Stimulated activated naive CD4-positive, alpha-beta T cell treated with Interleukin-2 at 50 U/mL for 16 hours (primary cell): ENCODE data around the gene WDR41.

Experiments used
- DNase-seq: peaks from one replicate; lab custom pipeline; 2025; lab: John Stamatoyannopoulos, UW

WDR41 gene

GRCh38 chr5:77444356-77444755 is 47.8 kb downstream of the WDR41 start:
- DNase-seq, result no peak

GRCh38 chr5:77443670-77444069 is 48.4 kb downstream of the WDR41 start:
- DNase-seq, result no peak

- DNase-seq, result no peak
These were observed 54.0 kb downstream of the WDR41 start for GRCh38 chr5:77438071-77438470.

DNA sequence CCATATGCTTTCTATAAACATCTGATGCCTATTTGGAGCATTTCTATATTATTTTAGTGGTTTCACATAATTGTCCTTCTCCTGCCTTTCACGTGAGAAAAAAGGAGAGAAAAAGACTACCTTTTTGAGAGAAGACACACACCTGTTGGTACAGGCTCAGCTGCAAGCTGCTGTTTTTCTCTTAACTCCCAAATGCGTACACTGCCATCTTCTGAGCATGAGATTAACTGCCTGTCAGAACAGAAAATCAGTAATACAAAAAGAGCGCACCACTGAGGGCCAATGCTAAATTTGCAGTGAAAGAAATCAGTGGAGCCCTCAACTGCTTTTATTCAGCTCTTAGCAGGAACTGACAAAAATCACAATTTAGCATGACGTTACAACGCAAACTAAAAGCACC is 54.9 kb downstream of the WDR41 start:
- no peak for DNase-seq

GRCh38 chr5:77431719-77432118 is 60.4 kb downstream of the WDR41 start:
- no peak for DNase-seq

GRCh38 chr5:77431286-77431685 is 60.8 kb downstream of the WDR41 start:
- no peak for DNase-seq

- DNase-seq, result no peak
These were observed 61.4 kb downstream of the WDR41 start for GRCh38 chr5:77430726-77431125.

DNA sequence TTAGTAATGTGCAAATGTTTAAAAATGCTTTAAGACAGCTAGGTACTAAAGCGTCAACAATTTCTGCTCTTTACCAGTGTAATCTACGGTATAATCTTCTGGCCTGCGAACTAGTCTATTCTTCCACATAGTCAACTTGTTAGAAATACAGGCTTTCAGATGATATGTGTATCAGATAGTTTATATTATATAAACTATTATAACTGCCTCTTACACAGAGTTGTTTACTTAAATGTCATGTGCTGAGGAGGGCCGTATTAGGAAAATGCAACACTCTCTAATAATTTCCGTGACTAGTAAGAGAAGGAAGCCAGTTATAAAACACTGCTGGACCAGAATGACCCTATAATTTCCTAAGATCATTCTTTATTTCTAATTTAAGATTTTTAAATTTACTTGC is 63.6 kb downstream of the WDR41 start:
- no peak for DNase-seq

- no peak for DNase-seq
These were observed 64.1 kb downstream of the WDR41 start for GRCh38 chr5:77427998-77428397.

GRCh38 chr5:77426670-77427069 is 65.4 kb downstream of the WDR41 start:
- no peak for DNase-seq

DNA sequence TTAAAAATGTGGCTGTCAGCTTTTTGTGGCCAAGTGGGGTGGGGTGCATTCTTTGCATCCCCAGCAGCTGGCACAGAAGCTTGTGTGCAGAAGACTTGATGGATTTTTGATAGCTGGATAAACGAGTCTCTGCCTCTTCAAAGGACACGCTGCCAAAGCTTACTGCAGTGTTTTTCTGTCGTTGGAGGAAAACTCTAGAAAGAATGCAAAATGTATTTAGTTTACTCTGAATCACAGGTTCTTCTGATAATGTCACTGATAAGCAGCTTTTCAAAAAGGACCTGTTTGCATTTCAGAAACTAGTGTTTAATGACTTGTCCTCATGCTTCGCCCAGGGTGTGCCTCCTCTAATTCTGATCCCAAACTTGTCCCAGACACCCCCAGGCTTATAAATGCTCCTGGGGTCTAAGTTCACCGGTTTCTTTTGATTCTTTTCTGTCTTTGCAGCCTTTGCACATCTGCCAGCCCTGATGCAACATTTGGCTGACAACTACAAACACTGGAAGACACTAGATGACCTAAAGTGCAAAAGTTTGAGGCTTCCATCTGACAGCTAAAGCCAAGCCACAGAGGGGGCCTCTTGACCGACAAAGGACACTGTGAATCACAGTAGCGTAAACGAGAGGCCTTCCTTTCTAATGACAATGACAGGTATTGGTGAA is 66.0 kb downstream of the WDR41 start:
- no peak for DNase-seq

- no peak for DNase-seq
These were observed 66.7 kb downstream of the WDR41 start for GRCh38 chr5:77425420-77425819.

DNA sequence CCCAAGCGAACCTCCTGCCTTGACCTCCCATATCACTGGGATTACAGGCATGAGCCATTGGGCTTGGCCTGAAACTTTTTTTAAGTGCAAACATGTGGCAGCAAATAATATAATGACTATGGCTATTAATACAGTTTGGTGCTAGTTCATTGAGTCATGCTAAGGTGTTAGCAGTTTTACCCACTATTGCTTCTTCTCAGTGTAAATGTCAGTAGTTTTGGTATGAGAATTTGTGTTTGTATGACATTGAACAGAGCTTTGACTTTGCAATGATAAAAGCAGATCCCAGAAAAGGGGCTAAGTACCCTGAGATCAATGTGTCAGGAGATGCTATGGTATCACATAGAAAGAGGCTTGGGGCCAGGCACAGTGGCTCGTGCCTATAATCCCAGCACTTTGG is 67.2 kb downstream of the WDR41 start:
- DNase-seq, result no peak

- DNase-seq, result no peak
These were observed 68.9 kb downstream of the WDR41 start for GRCh38 chr5:77423022-77423750.

DNA sequence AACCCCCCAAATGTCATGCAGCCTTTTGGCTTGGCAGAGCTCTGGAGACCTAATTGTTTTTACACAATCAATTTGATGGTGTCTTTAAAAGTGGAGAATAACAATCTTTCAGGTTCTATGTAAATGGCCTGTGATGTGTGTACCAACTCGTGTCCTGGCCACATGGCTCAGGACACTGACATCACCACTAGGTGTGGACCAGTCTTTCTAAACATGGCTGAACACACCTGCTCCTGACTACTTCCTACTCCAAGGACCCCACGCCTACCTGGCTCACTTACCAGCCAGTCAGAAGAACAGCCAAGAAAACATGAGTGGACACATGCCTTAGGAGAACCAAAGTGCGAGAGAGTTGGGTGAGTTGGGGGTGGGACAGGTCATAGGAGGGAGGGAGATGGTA is 71.2 kb downstream of the WDR41 start:
- no peak for DNase-seq

DNA sequence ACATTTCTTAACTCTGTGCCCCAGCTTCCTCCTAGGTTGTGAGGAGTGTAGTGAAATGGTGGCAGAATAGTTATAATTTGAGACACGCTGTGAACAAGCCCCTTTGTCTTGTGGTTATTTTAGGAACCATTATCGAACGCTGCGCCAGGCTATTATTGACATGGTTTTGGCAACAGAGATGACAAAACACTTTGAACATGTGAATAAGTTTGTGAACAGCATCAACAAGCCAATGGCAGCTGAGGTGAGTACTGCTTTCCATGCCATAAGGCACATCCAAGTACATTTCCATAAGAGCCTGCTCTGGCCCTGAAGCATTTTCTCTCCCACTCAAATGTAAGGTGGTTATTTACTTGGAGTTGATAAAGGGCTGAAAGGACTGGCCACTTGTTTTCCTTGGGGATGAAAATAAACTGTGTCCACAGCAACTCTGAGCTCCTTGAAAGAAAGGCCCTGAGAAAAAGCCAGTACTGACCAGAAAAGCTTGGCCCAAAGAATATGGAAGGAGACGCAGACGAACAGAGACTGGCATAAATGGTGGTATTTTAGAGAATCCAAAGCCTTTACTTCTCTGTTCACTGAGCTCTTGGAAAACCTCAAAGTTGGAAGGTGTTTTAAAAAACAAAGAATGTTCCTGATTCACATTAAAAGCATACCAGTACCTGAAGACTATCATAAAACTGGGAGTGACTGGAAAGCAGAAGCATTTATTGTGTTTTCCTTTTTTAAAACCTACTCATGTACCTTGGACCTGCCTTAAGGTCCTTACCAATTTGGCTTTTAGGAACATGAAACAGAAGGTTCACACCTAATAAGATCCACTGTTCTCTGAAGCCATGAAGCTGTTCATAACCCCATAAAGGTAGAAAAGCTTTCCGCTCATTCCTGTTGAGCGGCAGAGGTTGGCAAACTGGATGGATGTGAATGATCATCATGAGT is 72.2 kb downstream of the WDR41 start:
- no peak for DNase-seq

DNA sequence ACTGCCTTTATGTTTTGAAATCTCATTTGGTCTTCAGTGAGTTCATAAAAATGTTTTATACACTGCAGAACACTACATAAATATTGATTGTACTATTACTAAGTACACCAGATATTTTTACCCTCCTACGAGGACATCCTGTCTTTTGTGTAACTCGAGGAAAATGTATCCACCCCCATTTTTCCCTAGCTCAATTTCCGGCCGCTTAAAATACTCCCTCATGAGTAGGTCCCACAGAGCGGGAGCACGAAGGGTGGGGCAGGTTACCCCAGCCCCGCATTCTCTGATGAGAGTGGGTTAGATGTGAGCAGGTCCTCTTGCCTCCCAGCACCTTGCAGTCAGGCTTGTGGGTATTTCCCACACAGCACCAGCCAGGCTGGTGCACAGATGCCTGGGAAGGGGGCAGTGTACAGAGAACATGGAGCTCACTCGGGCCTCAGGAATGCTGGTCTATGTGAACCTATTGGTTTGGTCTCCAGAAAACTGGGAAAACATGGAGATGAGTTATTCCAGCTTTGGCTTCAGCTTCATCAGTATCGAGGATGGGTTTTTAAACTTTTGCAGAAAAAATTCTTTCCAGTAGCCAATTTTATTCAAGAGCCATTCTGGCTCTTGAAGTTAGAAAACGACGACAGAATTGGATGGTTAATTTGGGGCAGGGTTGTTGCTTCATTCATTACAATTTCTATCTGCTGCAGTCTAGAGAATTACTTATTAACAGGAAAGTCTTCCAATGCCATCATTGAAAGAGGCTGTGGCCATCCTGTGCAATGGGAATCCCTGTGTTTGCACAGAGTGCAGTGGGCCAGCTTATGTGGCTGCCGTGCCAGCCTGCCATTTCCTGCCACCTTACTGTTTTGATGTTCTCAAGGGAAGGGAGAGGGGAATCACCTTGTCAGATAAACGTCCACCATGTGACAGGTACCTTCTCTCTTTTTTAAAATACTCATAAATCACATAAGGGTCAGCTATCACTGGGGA is 73.2 kb downstream of the WDR41 start:
- DNase-seq, result no peak

- DNase-seq, result no peak
These were observed 74.0 kb downstream of the WDR41 start for GRCh38 chr5:77418162-77418561.

GRCh38 chr5:77413049-77413448 is 79.1 kb downstream of the WDR41 start:
- DNase-seq, result no peak

- no peak for DNase-seq
These were observed 82.1 kb downstream of the WDR41 start for GRCh38 chr5:77409870-77410621.

DNA sequence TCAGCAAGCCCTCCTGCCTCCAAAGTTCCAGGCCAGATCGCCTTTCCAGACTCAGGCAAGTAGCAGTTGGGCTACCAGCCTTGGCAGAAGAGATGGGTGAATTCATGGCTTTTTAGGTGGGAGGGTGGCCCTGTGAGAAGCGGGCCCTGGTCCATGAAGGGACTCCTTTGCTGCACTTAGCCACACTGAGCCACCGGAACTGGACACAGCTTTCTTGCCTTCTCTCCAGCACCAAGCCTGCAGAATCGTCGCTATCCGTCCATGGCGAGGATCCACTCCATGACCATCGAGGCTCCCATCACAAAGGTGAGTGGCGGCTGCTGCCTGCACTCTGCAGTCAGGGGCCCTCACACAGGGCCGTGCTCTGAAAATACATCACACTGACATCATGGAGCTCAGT is 85.0 kb downstream of the WDR41 start:
- DNase-seq, result no peak
